Lung microvascular endothelial cell (primary cell): ENCODE measurements around the gene ZNF24. TPM values are rescaled to one million over a fixed set of nuclear protein-coding genes. Genes with fewer than 3 reads are reported as not detected.
A peak's percentile ranks its signal among the peaks of the same experiment; 100 is the strongest.

Experiments
- DNase-seq, 2 donors: peaks; one replicate each; pipeline versions ENCODE4 v3.0.0 to v3.0.0-alpha.2; 2010; ENCODE audit warnings: low read depth in 2 of 2
- total RNA-seq: library from RNA; depleted of rRNA; stranded (reverse); fragments of >200 nt; gene quantifications from 2 replicates; pipeline ENCODE4 v1.2.1, GENCODE V29; 2014

ZNF24 gene
- 20.7 and 32.1 TPM in 2 replicates for total RNA-seq

- peak; percentile 93 to 95 for DNase-seq
These were observed at the start of gene ZNF24 for GRCh38 chr18:35343936-35344735. ZNF24 (minus strand) TSS chr18:35344420; CDS start chr18:35340650, 3,770 bp downstream.

GRCh38 chr18:35393716-35394115 lies 49.5 kb upstream of the ZNF24 start:
- DNase-seq: no peak

- no peak for DNase-seq
These were observed 48.2 kb upstream of the ZNF24 start for GRCh38 chr18:35392375-35392774.

GRCh38 chr18:35390951-35391700 lies 46.9 kb upstream of the ZNF24 start:
- DNase-seq: no peak

- no peak for DNase-seq
These were observed 44.9 kb upstream of the ZNF24 start for GRCh38 chr18:35389095-35389618.

GRCh38 chr18:35387152-35387571 lies 42.9 kb upstream of the ZNF24 start:
- DNase-seq: peak in 1 of 2 donors; percentile 23

- DNase-seq: peak; percentile 89 to 91
These were observed 42.4 kb upstream of the ZNF24 start for GRCh38 chr18:35386600-35387100.

GRCh38 chr18:35383136-35383535 lies 38.9 kb upstream of the ZNF24 start:
- DNase-seq: no peak

GRCh38 chr18:35379421-35379820 lies 35.2 kb upstream of the ZNF24 start:
- DNase-seq: no peak

GRCh38 chr18:35378574-35378896 lies 34.3 kb upstream of the ZNF24 start:
- DNase-seq: no peak

GRCh38 chr18:35377875-35378573 lies 33.8 kb upstream of the ZNF24 start:
- DNase-seq: no peak

GRCh38 chr18:35376742-35377695 lies 32.8 kb upstream of the ZNF24 start, which contains the start of gene ZNF396:
ZNF396 (minus strand) TSS chr18:35377337; CDS start chr18:35374292, 3,045 bp downstream.
- peak; percentile 52 to 62 for DNase-seq

GRCh38 chr18:35376393-35376741 lies 32.1 kb upstream of the ZNF24 start:
- peak in 1 of 2 donors; percentile 3 for DNase-seq

- no peak for DNase-seq
These were observed 30.5 kb upstream of the ZNF24 start for GRCh38 chr18:35374708-35375107.

- DNase-seq: no peak
These were observed 27.4 kb upstream of the ZNF24 start for GRCh38 chr18:35371412-35372195.

- no peak for DNase-seq
These were observed 24.9 kb upstream of the ZNF24 start for GRCh38 chr18:35369126-35369525.

- no peak for DNase-seq
These were observed 24.4 kb upstream of the ZNF24 start for GRCh38 chr18:35368595-35368994.

GRCh38 chr18:35362531-35362930 lies 18.3 kb upstream of the ZNF24 start:
- no peak for DNase-seq

- DNase-seq: no peak
These were observed 17.5 kb upstream of the ZNF24 start for GRCh38 chr18:35361570-35362321.
